NCI-H774 (cell line): ENCODE results near the gene DDX60.
"Not testable (repeated sequence)": the region's sequence is repeated elsewhere in the genome, so short reads cannot be mapped to it uniquely, and the experiment has no call there.

Experiments
- DNase-seq: peaks from one replicate; lab custom pipeline; 2025; lab: John Stamatoyannopoulos, UW

DDX60 gene

GRCh38 chr4:168291242-168291641 lies 27.3 kb downstream of the DDX60 start:
- no peak for DNase-seq

- DNase-seq: not testable (repeated sequence)
Measured at GRCh38 chr4:168285850-168286249, 32.7 kb downstream of the DDX60 start.

- DNase-seq: no peak
Measured at GRCh38 chr4:168279556-168279955, 39.0 kb downstream of the DDX60 start.

- DNase-seq: no peak
Measured at GRCh38 chr4:168275836-168276235, 42.7 kb downstream of the DDX60 start.

DNA sequence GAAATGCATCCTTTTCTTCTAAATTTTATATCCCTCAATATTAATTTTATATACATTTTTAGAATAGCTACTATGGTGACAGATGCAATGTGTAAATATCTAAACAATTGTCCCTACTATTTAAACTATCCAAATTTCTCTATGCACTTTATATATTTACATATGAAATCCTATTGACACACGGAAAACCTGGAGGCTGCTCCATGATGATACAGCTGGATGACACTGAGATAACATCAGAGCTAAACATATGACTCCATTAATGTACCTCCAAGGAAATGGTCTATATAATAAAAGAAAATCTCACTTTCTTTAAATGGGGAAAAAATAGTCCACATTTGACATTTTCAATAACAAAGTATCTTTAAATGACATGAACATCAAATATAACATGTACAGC lies 43.7 kb downstream of the DDX60 start:
- DNase-seq: no peak

DNA sequence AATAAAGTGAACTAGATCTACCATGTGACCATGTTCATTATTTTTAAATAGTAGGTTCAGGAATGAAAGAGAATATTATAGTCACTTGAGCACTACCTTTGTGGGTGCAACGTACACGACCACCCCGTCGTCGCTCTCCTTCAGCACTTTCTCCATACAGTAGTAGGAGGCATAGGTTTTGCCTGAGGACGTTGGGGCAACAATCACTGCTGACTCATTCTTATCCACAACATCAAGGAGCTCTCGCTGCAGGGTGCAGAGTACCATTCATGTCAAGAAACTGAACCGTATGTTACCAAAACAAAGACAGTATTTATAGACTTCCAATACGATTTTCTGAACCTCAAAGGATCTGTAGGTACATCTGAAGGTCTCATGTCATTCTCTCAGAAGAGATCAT lies 44.7 kb downstream of the DDX60 start:
- no peak for DNase-seq

DNA sequence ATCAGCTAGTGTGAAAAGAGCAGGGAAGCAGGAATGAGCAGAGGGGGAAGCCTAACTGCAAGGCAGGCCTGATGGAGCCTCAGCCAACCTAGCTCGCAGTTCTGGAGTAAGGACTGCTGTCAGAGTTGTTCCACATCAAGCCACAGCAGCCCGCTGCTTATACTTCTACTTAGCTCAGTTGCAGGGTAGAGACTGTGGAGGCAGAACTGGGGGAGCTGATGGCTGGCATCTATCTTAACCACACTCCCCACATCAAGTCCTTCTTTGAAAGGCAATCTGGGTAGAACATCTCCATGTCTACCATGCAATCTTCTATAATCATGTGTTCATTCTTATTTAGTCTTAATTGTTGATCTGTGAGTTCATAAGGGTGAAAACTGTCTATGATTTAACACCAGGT lies 46.1 kb downstream of the DDX60 start:
- no peak for DNase-seq

GRCh38 chr4:168269896-168270295 lies 48.7 kb downstream of the DDX60 start:
- no peak for DNase-seq

- no peak for DNase-seq
Measured at GRCh38 chr4:168265327-168265726, 53.2 kb downstream of the DDX60 start.

GRCh38 chr4:168264903-168265302 lies 53.6 kb downstream of the DDX60 start:
- DNase-seq: no peak

GRCh38 chr4:168263039-168263438 lies 55.5 kb downstream of the DDX60 start:
- DNase-seq: no peak

DNA sequence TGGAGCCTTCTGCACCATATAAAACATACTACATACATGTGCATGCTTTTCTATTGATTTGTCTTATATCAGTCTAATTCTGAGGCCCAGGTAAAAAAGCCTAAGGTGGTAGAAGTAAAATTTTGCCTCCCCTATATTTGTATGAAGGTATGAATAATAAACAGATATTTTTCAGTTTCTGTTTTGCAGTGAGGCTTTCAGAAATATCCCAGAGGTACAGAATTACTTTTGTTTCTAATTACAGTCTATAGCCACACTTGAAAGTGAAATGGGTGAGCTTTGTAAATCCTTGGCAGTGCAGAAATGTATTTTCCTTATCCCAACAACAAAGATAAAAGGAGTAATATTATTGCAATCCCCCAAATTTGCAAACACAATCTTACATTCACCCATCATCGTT lies 59.5 kb downstream of the DDX60 start:
- no peak for DNase-seq

DNA sequence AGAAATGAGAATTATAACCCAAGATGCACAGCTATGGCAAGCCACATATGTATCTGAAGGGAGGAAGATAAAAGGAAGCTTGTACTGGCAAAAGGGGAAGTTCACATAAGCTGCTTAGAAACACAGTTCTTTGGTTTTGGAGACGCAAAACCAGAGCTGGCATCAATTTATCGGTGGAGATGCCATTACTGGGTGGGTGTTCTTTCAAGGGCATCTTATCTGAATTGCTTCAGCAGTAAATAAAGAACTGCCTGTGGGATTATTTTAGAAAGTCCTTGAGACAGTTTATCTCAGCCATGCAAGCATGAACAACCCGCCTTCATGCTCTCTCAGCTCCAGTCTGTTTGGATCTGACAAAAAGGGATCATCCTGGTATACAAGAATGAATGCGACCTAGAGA lies 60.8 kb downstream of the DDX60 start:
- no peak for DNase-seq

DNA sequence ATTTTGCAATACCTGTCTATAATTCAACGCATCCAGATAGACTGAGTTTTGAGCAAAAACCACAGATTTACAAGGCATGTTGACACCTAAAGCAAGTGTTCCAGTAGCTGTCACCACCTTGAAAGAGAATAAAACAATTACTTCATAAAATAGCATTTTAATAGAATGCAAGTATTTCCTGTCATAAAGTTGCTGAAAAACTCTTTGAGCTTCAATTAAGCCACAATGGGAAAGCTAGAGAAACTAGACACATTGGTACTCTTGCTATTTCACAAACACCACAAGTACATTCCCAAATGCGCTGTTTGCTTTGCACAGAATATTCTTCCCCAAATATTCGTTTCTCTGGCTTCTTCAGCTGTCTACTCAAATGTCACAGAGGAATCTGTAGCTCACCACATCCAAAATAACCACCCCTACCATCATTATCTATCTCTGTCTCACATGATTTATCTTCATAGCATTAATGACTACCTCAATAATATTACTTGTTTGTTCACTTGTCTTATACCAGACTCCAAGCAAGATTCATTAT lies 70.3 kb downstream of the DDX60 start:
- no peak for DNase-seq

GRCh38 chr4:168247603-168248002 lies 70.9 kb downstream of the DDX60 start:
- no peak for DNase-seq

DNA sequence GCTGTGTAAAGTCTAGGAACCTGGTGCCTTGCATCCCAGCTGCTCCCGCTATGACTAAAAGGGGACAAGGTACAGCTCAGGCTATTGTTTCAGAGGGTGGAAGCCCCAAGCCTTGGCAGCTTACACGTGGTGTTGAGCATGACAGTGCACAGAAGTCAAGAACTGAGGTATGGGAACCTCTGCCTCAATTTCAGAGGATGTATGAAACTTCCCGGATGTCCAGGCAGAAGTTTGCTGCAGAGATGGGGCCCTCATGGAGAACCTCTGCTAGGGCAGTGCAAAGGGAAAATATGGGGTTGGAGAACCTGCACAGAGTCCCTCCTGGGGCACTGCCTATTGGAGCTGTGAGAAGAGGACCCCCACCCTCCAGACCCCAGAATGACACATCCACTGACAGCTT lies 76.6 kb downstream of the DDX60 start:
- no peak for DNase-seq

DNA sequence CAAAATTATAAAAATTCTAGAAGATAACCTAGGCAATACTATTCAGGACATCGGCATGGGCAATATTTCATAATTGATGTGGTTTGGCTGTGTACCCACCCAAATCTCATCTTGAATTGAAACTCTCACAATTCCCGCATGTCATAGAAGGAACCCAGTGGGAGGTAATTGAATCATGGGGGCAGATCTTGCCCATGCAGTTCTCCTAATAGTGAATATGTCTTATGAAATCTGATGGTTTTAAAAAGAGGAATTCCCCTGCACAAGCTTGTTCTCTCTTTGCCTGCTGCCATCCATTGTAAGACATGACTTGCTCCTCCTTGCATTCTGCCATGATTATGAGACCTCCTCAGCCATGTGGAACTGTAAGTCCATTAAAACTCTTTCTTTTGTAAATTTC lies 77.7 kb downstream of the DDX60 start:
- DNase-seq: no peak

- DNase-seq: no peak
Measured at GRCh38 chr4:168221301-168221700, 97.3 kb downstream of the DDX60 start.

DNA sequence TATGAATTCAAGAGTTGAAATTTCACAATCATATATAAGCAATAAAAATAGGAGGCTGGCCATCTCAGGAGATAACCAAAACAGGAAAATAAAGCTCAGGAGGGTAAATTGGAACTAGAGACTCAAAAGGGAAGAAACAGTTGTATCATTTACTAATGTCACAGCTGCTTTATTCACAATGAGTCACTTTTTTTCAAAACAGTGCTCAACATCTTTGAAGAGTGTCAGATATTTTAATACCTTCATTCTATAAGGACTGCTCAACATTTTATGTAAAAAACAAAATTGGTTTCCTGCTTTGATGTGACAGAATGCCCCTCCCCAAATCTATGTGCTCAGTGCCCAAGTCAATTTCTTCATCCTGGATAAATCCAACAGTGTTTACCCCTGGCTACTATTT lies 97.7 kb downstream of the DDX60 start:
- DNase-seq: no peak

DNA sequence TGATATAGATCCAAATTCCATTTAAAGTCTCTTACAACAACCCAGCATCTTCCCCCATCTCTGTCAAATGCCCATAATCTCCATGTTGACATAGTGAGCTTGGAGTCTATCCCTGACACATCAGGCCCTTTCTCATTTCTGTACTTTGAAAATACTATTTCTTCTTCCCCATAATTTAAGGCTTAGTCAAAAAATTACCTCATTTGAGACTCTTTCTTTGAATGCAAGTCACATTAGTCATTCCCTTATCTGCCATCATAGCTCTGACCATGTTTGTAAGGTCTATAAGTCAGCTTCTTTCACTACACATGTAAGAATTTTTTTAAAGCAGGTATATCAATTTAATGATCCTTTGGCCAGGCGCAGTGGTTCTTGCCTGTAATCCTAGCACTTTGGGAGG lies 99.9 kb downstream of the DDX60 start:
- no peak for DNase-seq

GRCh38 chr4:168213511-168213910 lies 105.0 kb downstream of the DDX60 start:
- DNase-seq: not testable (repeated sequence)

- DNase-seq: no peak
Measured at GRCh38 chr4:168212656-168213055, 105.9 kb downstream of the DDX60 start.

- DNase-seq: no peak
Measured at GRCh38 chr4:168208957-168209614, 109.5 kb downstream of the DDX60 start.

GRCh38 chr4:168203233-168203911 lies 115.2 kb downstream of the DDX60 start:
- DNase-seq: no peak
